ENCODE data around the gene MBNL1.
"Not testable (repeated sequence)": the region's sequence is repeated elsewhere in the genome, so short reads cannot be mapped to it uniquely, and the experiment has no call there.

DNA sequence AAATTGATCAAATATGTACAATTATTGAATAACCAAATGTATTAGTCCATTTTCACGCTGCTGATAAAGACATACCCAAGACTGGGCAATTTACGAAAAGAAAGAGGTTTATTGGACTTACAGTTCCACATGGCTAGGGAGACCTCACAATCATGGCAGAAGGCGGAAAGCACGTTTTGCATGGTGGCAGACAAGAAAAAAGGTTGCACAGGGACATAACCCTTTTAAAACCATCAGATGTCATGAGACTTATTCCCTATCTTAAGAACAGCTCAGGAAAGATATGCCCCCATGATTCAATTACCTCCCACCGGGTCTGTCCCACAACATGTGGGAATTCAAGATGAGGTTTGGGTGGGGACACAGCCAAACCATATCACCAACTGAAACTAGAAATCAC is 171.5 kb downstream of the MBNL1 start:
- TF ChIP-seq, protein P1, sequence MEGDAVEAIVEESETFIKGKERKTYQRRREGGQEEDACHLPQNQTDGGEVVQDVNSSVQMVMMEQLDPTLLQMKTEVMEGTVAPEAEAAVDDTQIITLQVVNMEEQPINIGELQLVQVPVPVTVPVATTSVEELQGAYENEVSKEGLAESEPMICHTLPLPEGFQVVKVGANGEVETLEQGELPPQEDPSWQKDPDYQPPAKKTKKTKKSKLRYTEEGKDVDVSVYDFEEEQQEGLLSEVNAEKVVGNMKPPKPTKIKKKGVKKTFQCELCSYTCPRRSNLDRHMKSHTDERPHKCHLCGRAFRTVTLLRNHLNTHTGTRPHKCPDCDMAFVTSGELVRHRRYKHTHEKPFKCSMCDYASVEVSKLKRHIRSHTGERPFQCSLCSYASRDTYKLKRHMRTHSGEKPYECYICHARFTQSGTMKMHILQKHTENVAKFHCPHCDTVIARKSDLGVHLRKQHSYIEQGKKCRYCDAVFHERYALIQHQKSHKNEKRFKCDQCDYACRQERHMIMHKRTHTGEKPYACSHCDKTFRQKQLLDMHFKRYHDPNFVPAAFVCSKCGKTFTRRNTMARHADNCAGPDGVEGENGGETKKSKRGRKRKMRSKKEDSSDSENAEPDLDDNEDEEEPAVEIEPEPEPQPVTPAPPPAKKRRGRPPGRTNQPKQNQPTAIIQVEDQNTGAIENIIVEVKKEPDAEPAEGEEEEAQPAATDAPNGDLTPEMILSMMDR (IDR thresholded peaks at IDR 0.05), result not testable (repeated sequence)
- not testable (repeated sequence) for TF ChIP-seq POLR2AphosphoS5 (IDR thresholded peaks at IDR 0.05)

Data from breast epithelium (tissue), 3 donors.